Neuronal stem cell (in vitro differentiated cells): ENCODE data around the gene LMTK2.

Experiments used
- DNase-seq: peaks from one replicate; pipeline ENCODE4 v3.0.0-alpha.2; 2013; ENCODE audit warnings: low spot score
- H2AFZ ChIP-seq: one replicate; pipeline ENCODE4 v1.6.1; 2013; ENCODE audit warnings: mild to moderate bottlenecking, low read length, inconsistent platforms
- H2AK5ac ChIP-seq: 2 replicates; pipeline ENCODE4 v1.6.1; 2013; ENCODE audit warnings: low read depth, mild to moderate bottlenecking, inconsistent platforms, low read length, moderate library complexity, mixed read lengths
- H2BK120ac ChIP-seq: 2 replicates; pipeline ENCODE4 v1.6.1; 2013; ENCODE audit warnings: low read depth, mild to moderate bottlenecking, inconsistent platforms, low read length, moderate library complexity, mixed read lengths
- H2BK12ac ChIP-seq: one replicate; pipeline ENCODE4 v1.6.1; 2013; ENCODE audit warnings: low read length, inconsistent platforms
- H2BK15ac ChIP-seq: 2 replicates; pipeline ENCODE4 v1.6.1; 2013; ENCODE audit warnings: mild to moderate bottlenecking, low read length, inconsistent platforms, mixed read lengths
- H2BK5ac ChIP-seq: one replicate; pipeline ENCODE4 v1.6.1; 2013; ENCODE audit warnings: inconsistent platforms, mild to moderate bottlenecking, low read length, moderate library complexity
- H3K14ac ChIP-seq: one replicate; pipeline ENCODE4 v1.6.1; 2013; ENCODE audit warnings: low read length, inconsistent platforms
- H3K18ac ChIP-seq: 2 replicates; pipeline ENCODE4 v1.6.1; 2013; ENCODE audit warnings: low read length, inconsistent platforms
- H3K23ac ChIP-seq: 2 replicates; pipeline ENCODE4 v1.6.1; 2013; ENCODE audit warnings: low read depth, mild to moderate bottlenecking, mixed read lengths, low read length, inconsistent platforms; ENCODE audit not compliant: poor library complexity
- H3K27ac ChIP-seq: replicated peaks from 3 replicates; pipeline ENCODE4 v1.5.1; 2013; ENCODE audit warnings: low read length, inconsistent platforms
- H3K27me3 ChIP-seq, 3 experiments: 2 replicates each; pipeline ENCODE4 v1.6.1; 2013; ENCODE audit warnings: low read length in 3 of 3, mild to moderate bottlenecking in 2 of 3, inconsistent platforms in 1 of 3, low read depth in 1 of 3, mixed read lengths in 1 of 3, moderate library complexity in 1 of 3; ENCODE audit not compliant: control insufficient read depth in 3 of 3, insufficient read depth in 3 of 3
- H3K36me3 ChIP-seq, 2 donors: replicated peaks in 1 of 2; 2 replicates each; pipeline ENCODE4 v1.6.1; 2013; ENCODE audit warnings: low read length in 2 of 2; ENCODE audit not compliant: control insufficient read depth in 2 of 2, insufficient read depth in 2 of 2
- H3K4ac ChIP-seq: 2 replicates; pipeline ENCODE4 v1.6.1; 2013; ENCODE audit warnings: inconsistent platforms, mild to moderate bottlenecking, low read length, moderate library complexity
- H3K4me1 ChIP-seq, 2 donors: 1 replicate in 1 of 2; 2 replicates in 1 of 2; pipeline ENCODE4 v1.6.1; 2013; ENCODE audit warnings: low read length in 2 of 2, low read depth in 1 of 2; ENCODE audit not compliant: control insufficient read depth in 2 of 2, insufficient read depth in 1 of 2
- H3K4me2 ChIP-seq: one replicate; pipeline ENCODE4 v1.6.1; 2013; ENCODE audit warnings: mild to moderate bottlenecking, low read length, inconsistent platforms; ENCODE audit not compliant: insufficient read depth, poor library complexity, severe bottlenecking
- H3K4me3 ChIP-seq, 2 donors: 2 replicates each; pipeline ENCODE4 v1.5.1; 2013; ENCODE audit warnings: low read length in 2 of 2, mild to moderate bottlenecking in 2 of 2, inconsistent platforms in 1 of 2, moderate library complexity in 1 of 2
- H3K79me1 ChIP-seq: one replicate; pipeline ENCODE4 v1.6.1; 2013; ENCODE audit warnings: low read depth, mild to moderate bottlenecking, inconsistent platforms, low read length, moderate library complexity
- H3K9ac ChIP-seq: one replicate; pipeline ENCODE4 v1.6.1; 2013; ENCODE audit warnings: mild to moderate bottlenecking, low read depth, low read length, inconsistent platforms; ENCODE audit not compliant: poor library complexity
- H3K9me3 ChIP-seq, 2 donors: replicated peaks in 1 of 2; 2 replicates each; pipeline versions ENCODE3 to v1.6.1; 2013; ENCODE audit warnings: low read length in 2 of 2, mild to moderate bottlenecking in 2 of 2, inconsistent platforms in 1 of 2, low read depth in 1 of 2, mixed read lengths in 1 of 2, moderate library complexity in 1 of 2; ENCODE audit not compliant: control insufficient read depth in 2 of 2, insufficient read depth in 1 of 2
- H4K8ac ChIP-seq: one replicate; pipeline ENCODE4 v1.6.1; 2013; ENCODE audit warnings: low read depth, mild to moderate bottlenecking, inconsistent platforms, low read length, moderate library complexity
- H4K91ac ChIP-seq: one replicate; pipeline ENCODE4 v1.6.1; 2013; ENCODE audit warnings: low read length, low read depth, mild to moderate bottlenecking, inconsistent platforms; ENCODE audit not compliant: poor library complexity
- WGBS, 2 donors: extraction: QIAGEN DNeasy Blood & Tissue Kit; methylation state at CpG; one replicate each; pipeline ENCODE4 v1.1.7; 2013; ENCODE audit warnings: missing lambda C conversion rate in 2 of 2, mixed read lengths in 1 of 2; ENCODE audit not compliant: insufficient read length in 2 of 2, insufficient replicate concordance in 1 of 2; ENCODE audit errors: extremely low coverage in 2 of 2; 5-methylcytosine and 5-hydroxymethylcytosine counted together

Gene LMTK2

DNA sequence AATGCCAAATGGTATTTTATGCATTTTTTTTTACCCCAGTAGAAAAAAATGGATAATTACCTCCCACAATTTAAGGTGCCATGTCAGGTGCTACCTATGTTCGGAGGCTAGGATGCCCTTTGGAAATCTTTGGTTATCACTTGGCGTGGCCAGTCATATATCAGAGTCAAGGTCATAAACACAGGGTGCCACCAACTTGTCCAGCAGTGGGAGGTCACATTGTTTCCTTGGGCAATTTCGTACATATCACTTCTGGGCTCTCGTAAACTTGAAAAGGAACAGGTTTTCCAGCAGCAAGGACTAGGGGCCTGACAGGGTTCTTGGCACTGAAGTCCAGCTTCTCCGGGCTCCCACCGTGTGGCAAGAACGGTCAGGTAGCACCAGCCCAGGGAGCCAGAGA is 56.6 kb downstream of the LMTK2 start:
- H3K27me3 ChIP-seq = no peaks in the 10 kb centered on the region
- H2BK5ac ChIP-seq = no peak overlapping the region
- H3K36me3 ChIP-seq = peaks cover 7 to 19% of the 10 kb centered on the region in 2 donors
- no peak for DNase-seq
- no peak overlapping the region for H2BK120ac ChIP-seq
- H3K4me3 ChIP-seq = no peak overlapping the region
- no peak overlapping the region for H2AK5ac ChIP-seq
- H2AFZ ChIP-seq = no peak overlapping the region
- H3K4me1 ChIP-seq = no peaks in the 10 kb centered on the region
- no peak overlapping the region for H3K27ac ChIP-seq
- H3K23ac ChIP-seq = no peak overlapping the region
- peaks cover 0 to 1% of the 10 kb centered on the region in 2 donors for H3K9me3 ChIP-seq
- no peak overlapping the region for H3K9ac ChIP-seq
- no peak overlapping the region for H3K14ac ChIP-seq
- H4K91ac ChIP-seq = no peak overlapping the region
- no peak overlapping the region for H3K18ac ChIP-seq
- no CpG with 5 or more reads among the region's 7 CpGs for WGBS, 2 donors
- H3K79me1 ChIP-seq = peaks cover 4% of the 10 kb centered on the region
- no peak overlapping the region for H3K4ac ChIP-seq
- H2BK12ac ChIP-seq = no peak overlapping the region
- H4K8ac ChIP-seq = no peak overlapping the region
- H3K4me2 ChIP-seq = no peak overlapping the region
- no peak overlapping the region for H2BK15ac ChIP-seq

DNA sequence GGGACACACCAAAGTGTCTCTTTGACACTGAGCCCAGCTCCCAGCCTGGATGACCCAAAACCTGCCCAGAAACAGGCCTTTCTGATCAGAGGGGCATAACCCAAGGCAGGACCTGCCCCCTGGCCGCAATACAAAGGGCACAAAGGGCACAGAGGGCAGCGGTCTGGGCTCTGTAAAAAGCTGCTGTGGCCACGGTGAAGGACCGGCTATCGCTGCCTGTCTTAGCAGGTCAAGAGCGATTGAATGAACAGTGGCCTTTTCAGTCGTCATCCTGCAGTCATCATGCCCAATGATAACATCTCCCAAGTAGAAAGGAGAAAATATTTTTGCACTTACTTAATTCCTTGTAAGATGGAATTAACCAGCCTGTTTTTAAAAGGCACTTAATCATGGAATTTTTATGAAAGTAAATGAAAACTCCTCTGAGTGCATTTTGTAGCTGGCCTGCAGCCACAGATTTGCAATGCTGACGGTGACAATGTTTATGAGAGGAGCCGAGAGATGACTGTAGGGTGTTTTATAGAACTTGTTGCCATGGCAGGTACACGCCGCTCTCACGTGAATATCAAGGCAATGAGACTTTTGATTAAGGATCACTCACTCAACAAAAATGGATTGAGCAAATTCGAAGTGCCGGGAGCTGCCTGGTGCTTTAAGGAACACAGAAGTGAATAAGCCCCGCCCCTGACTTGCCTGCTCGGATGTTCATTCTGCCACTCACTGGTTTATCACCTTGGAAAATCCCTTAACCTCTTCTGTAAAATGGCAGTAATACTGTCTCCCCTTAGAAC is 57.2 kb downstream of the LMTK2 start:
- Histone ChIP-seq H3K18ac (no peak overlapping the region), H2AFZ (no peak overlapping the region), H3K27ac (no peak overlapping the region), H3K4me3 (no peak overlapping the region), H2BK5ac (no peak overlapping the region), H3K9me3 (peaks cover 0 to 1% of the 10 kb centered on the region in 2 donors), H3K4me2 (no peak overlapping the region), H4K8ac (no peak overlapping the region), H2BK15ac (no peak overlapping the region), H3K79me1 (peaks cover 4% of the 10 kb centered on the region), H2BK120ac (no peak overlapping the region), H3K9ac (no peak overlapping the region), H3K23ac (no peak overlapping the region), H3K36me3 (peaks cover 7 to 13% of the 10 kb centered on the region in 2 donors), H3K14ac (peak overlapping the region; percentile 6), H3K27me3 (no peaks in the 10 kb centered on the region), H2BK12ac (no peak overlapping the region), H3K4ac (no peak overlapping the region), H3K4me1 (no peaks in the 10 kb centered on the region), H4K91ac (no peak overlapping the region), H2AK5ac (no peak overlapping the region)
- DNase-seq = no peak
- no CpG with 5 or more reads among the region's 16 CpGs for WGBS, 2 donors

DNA sequence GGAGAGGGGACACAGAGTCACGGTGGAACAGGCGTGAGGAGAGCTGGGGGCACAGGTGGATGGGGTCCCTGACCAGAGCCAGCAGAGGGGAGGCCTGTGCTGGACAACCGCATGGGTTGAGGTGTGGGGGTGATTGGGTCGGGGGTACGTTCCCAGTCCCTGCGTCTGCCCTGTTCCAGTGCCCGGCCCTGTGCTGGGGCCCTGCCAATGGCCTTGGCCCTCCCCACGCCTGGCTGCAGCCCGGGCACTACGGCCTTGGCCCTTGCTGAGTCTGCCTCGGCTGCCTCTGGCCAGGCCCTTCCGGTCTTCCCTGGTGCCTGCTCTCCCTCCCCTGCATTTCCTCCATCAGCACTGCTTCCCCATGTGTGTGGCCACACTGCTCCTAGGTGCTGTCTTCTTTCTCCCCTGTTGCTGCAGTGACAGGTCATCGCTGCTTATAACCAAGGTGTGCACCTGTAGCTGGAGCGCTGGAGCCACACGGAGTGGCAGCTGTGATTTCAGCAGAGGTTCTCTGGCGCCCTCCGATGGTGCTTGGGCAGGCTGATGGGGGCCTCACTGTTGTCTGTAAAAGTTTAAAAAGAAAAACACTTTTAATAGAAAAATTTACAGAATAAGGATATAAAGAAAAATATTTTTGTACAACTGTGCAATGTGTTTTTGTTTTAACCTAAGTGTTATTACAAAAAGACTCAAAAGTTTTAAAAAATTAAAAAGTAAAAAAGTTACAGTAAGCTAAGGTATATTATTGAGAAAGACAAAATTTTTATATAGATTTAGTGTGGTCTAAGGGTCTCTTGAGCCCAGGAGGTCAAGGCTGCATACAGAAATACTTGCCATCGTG is 59.4 kb downstream of the LMTK2 start:
- Histone ChIP-seq H3K4me2 (no peak overlapping the region), H3K18ac (no peak overlapping the region), H3K36me3 (peaks cover 2% of the 10 kb centered on the region in 2 donors), H3K23ac (peak overlapping the region; percentile 34), H3K4me1 (peaks cover 0 to 3% of the 10 kb centered on the region in 2 donors), H2BK12ac (no peak overlapping the region), H2AK5ac (no peak overlapping the region), H3K14ac (no peak overlapping the region), H2BK5ac (no peak overlapping the region), H3K9me3 (peaks cover 0 to 1% of the 10 kb centered on the region in 2 donors), H4K91ac (no peak overlapping the region), H2AFZ (no peak overlapping the region), H4K8ac (no peak overlapping the region), H3K27me3 (no peaks in the 10 kb centered on the region), H2BK15ac (no peak overlapping the region), H3K9ac (no peak overlapping the region), H3K27ac (no peak overlapping the region), H3K79me1 (peaks cover 6% of the 10 kb centered on the region), H3K4me3 (no peak overlapping the region), H3K4ac (no peak overlapping the region), H2BK120ac (no peak overlapping the region)
- DNase-seq = peak; percentile 12
- WGBS, 2 donors = no CpG with 5 or more reads among the region's 18 CpGs

DNA sequence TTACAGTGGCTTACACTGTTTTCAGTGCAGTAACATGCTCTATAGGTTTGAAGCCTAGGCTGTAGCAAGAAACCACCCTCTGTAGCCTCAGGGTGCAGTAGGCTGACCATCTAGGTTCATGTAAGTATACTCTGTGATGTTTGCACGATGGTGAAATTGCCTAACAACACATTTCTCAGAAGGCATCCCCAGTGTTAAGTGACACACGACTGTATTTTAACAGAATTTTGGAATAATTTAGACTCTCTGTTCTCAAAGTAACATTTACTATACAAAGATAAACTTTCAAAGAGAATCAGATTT is 60.0 kb downstream of the LMTK2 start:
- Histone ChIP-seq H3K27me3 (no peaks in the 10 kb centered on the region), H2BK120ac (no peak overlapping the region), H3K36me3 (peaks cover 3 to 6% of the 10 kb centered on the region in 2 donors), H3K27ac (no peak overlapping the region), H3K4ac (no peak overlapping the region), H4K8ac (no peak overlapping the region), H3K18ac (no peak overlapping the region), H2BK5ac (no peak overlapping the region), H2BK15ac (no peak overlapping the region), H2AFZ (no peak overlapping the region), H3K9ac (no peak overlapping the region), H3K9me3 (peaks cover 0 to 1% of the 10 kb centered on the region in 2 donors), H3K14ac (no peak overlapping the region), H3K79me1 (peaks cover 6% of the 10 kb centered on the region), H3K4me3 (no peak overlapping the region), H3K4me2 (no peak overlapping the region), H3K23ac (no peak overlapping the region), H4K91ac (no peak overlapping the region), H3K4me1 (peaks cover 0 to 3% of the 10 kb centered on the region in 2 donors), H2AK5ac (no peak overlapping the region), H2BK12ac (no peak overlapping the region)
- no CpG with 5 or more reads among the region's 2 CpGs for WGBS, 2 donors
- DNase-seq = no peak
